GM23248 (cell line): ENCODE data around the gene BAIAP2L2.

ENCODE experiments used
- EZH2 ChIP-seq: fragments of 200-600 bp; sonication (generic); IDR thresholded peaks from 2 replicates; pipeline ENCODE4 v1.6.1; 2018; ENCODE audit warnings: antibody characterized with exemption, mild to moderate bottlenecking; ENCODE audit not compliant: insufficient read depth, poor library complexity, severe bottlenecking
- EZH2phosphoT487 ChIP-seq: fragments of 200-600 bp; sonication (generic); IDR thresholded peaks from 2 replicates; pipeline ENCODE4 v1.6.1; 2018; ENCODE audit warnings: antibody characterized with exemption, moderate library complexity, mild to moderate bottlenecking, low read depth; ENCODE audit not compliant: insufficient read depth

- TF ChIP-seq EZH2 (no peak), EZH2phosphoT487 (no peak)
Observed at GRCh38 chr22:38131399-38131798, 20.9 kb upstream of the BAIAP2L2 start.
